ENCODE results near the gene RNF144A.

RNF144A gene

DNA sequence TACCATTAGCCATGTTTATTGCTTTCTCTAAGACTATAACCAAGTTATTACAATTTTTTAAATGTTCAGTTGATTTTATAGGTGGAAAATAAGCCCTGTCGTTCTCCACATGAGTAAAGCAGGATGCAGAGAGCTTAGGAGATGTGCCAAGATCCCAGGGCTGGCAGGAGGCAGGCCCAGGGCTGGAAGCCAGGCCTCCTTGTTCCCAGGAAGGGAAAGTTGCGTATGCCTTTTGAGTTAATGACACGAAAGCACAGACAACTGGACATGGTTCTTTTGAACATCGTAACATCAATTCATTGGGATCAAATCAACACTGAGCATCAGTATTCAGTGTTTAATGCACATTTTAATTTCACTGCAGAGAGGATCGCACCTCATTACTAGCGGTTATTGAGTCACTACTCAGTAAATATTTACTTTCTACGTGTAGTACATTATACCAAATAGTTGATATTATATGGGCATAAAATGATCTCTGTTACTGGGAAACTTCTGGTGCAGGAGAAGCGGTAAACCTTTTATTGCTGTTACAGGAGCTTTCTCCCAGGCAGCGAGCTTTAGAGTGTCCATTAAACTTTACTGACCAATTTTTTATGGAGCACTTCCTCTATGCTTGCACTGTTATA is 60.0 kb downstream of the RNF144A start:
- Histone ChIP-seq H3K9me3 (ENCODE audit: insufficient read depth, low read depth, low read length) (peaks cover 7% of the 10 kb centered on the region), H3K18ac (ENCODE audit: low read length) (no peak overlapping the region), H2BK12ac (ENCODE audit: low read length) (no peak overlapping the region), H2AFZ (ENCODE audit: insufficient read depth, low read length, poor library complexity) (no peak overlapping the region), H3K27ac (ENCODE audit: low read depth, low read length) (no peak overlapping the region), H3K4ac (ENCODE audit: low read depth, low read length) (no peak overlapping the region), H3K79me2 (ENCODE audit: control insufficient read depth, insufficient read depth, low read length, poor library complexity) (no peaks in the 10 kb centered on the region), H3K9ac (ENCODE audit: low read length) (no peak overlapping the region), H2AK5ac (ENCODE audit: low read length) (no peak overlapping the region), H3K79me1 (ENCODE audit: low read length) (no peaks in the 10 kb centered on the region), H4K12ac (ENCODE audit: low read depth, low read length) (no peak overlapping the region), H3K27me3 (ENCODE audit: insufficient read depth, low read length) (no peaks in the 10 kb centered on the region), H3K14ac (ENCODE audit: low read length) (no peak overlapping the region), H4K8ac (ENCODE audit: low read depth, low read length) (no peak overlapping the region), H3K23ac (ENCODE audit: low read length) (no peak overlapping the region), H2BK120ac (ENCODE audit: insufficient read depth, low read length, poor library complexity) (no peak overlapping the region), H3K4me3 (ENCODE audit: low read depth, low read length) (no peak overlapping the region), H4K91ac (ENCODE audit: low read depth, low read length) (no peak overlapping the region), H3K36me3 (ENCODE audit: control insufficient read depth in 1 of 2, insufficient read depth in 2 of 2, low read length in 2 of 2) (no peaks in the 10 kb centered on the region), H2BK5ac (ENCODE audit: low read depth, low read length, poor library complexity) (no peak overlapping the region), H3K4me2 (ENCODE audit: low read length) (no peak overlapping the region), H3K4me1 (ENCODE audit: control insufficient read depth in 1 of 2, insufficient read depth in 2 of 2, low read length in 2 of 2) (no peaks in the 10 kb centered on the region)
- no peak for DNase-seq
- no CpG with 5 or more reads among the region's 9 CpGs for WGBS (ENCODE audit: extremely low coverage, insufficient coverage, insufficient read length)

DNA sequence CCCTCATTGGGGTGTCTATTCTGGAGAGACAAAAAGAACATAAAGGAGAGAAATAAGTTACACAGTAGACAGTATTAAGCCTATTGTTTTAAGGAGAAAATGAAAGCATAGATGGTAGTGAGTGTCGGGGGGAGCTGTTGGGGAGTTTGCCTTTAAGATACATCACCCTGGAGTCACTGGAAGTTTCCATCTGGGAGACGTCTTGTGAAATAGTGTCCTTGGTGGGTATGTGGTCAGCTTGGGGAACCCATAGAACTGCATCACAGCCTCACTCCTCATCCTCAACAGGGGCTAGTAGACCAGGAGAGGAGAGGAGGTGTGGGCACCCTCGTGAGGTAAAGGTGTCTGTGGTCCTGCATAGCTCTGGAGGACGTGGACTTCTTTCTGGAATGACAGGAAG is 60.6 kb downstream of the RNF144A start:
- H3K4me1 ChIP-seq (ENCODE audit: control insufficient read depth in 1 of 2, insufficient read depth in 2 of 2, low read length in 2 of 2) = no peaks in the 10 kb centered on the region
- no peaks in the 10 kb centered on the region for H3K27me3 ChIP-seq (ENCODE audit: insufficient read depth, low read length)
- no peak overlapping the region for H2BK120ac ChIP-seq (ENCODE audit: insufficient read depth, low read length, poor library complexity)
- H3K4me2 ChIP-seq (ENCODE audit: low read length) = no peak overlapping the region
- H4K8ac ChIP-seq (ENCODE audit: low read depth, low read length) = no peak overlapping the region
- no peaks in the 10 kb centered on the region for H3K36me3 ChIP-seq (ENCODE audit: control insufficient read depth in 1 of 2, insufficient read depth in 2 of 2, low read length in 2 of 2)
- no peak overlapping the region for H4K12ac ChIP-seq (ENCODE audit: low read depth, low read length)
- no peak overlapping the region for H3K9ac ChIP-seq (ENCODE audit: low read length)
- H3K23ac ChIP-seq (ENCODE audit: low read length) = no peak overlapping the region
- no peak overlapping the region for H3K27ac ChIP-seq (ENCODE audit: low read depth, low read length)
- no peaks in the 10 kb centered on the region for H3K79me2 ChIP-seq (ENCODE audit: control insufficient read depth, insufficient read depth, low read length, poor library complexity)
- H3K18ac ChIP-seq (ENCODE audit: low read length) = no peak overlapping the region
- no peak overlapping the region for H2BK12ac ChIP-seq (ENCODE audit: low read length)
- H4K91ac ChIP-seq (ENCODE audit: low read depth, low read length) = no peak overlapping the region
- no peak overlapping the region for H3K4ac ChIP-seq (ENCODE audit: low read depth, low read length)
- H2AFZ ChIP-seq (ENCODE audit: insufficient read depth, low read length, poor library complexity) = no peak overlapping the region
- no peak overlapping the region for H2AK5ac ChIP-seq (ENCODE audit: low read length)
- peaks cover 7% of the 10 kb centered on the region for H3K9me3 ChIP-seq (ENCODE audit: insufficient read depth, low read depth, low read length)
- H3K4me3 ChIP-seq (ENCODE audit: low read depth, low read length) = no peak overlapping the region
- H3K79me1 ChIP-seq (ENCODE audit: low read length) = no peaks in the 10 kb centered on the region
- H2BK5ac ChIP-seq (ENCODE audit: low read depth, low read length, poor library complexity) = no peak overlapping the region
- no peak overlapping the region for H3K14ac ChIP-seq (ENCODE audit: low read length)
- no peak for DNase-seq
- WGBS (ENCODE audit: extremely low coverage, insufficient coverage, insufficient read length) = no CpG with 5 or more reads among the region's 4 CpGs

DNA sequence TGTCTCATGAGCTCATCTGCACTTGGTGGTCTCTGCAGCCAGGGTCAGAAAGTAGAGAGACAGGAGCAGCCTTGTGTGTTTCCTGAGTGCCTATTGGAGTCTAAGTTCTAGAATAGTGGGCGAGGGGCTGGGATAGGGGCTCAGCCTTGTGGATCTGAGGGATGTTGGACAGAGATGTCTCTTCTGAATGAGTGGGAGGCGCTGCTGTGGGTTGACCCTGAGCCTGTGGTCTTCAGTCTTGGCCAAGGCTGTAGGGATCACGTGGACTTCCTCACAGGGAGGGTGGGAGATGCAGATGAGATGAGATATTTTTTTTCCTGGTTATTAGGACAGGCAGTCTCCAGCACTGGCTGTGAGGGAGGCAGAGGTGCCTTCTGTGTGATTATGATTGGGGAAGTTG is 61.8 kb downstream of the RNF144A start:
- Histone ChIP-seq H3K4me2 (ENCODE audit: low read length) (no peak overlapping the region), H3K27me3 (ENCODE audit: insufficient read depth, low read length) (no peaks in the 10 kb centered on the region), H2BK5ac (ENCODE audit: low read depth, low read length, poor library complexity) (no peak overlapping the region), H3K36me3 (ENCODE audit: control insufficient read depth in 1 of 2, insufficient read depth in 2 of 2, low read length in 2 of 2) (no peaks in the 10 kb centered on the region), H4K91ac (ENCODE audit: low read depth, low read length) (no peak overlapping the region), H3K23ac (ENCODE audit: low read length) (no peak overlapping the region), H3K9ac (ENCODE audit: low read length) (no peak overlapping the region), H3K9me3 (ENCODE audit: insufficient read depth, low read depth, low read length) (peaks cover 7% of the 10 kb centered on the region), H3K4me1 (ENCODE audit: control insufficient read depth in 1 of 2, insufficient read depth in 2 of 2, low read length in 2 of 2) (peaks cover 0 to 5% of the 10 kb centered on the region in 2 experiments), H3K14ac (ENCODE audit: low read length) (no peak overlapping the region), H3K27ac (ENCODE audit: low read depth, low read length) (no peak overlapping the region), H3K79me1 (ENCODE audit: low read length) (no peaks in the 10 kb centered on the region), H2BK12ac (ENCODE audit: low read length) (no peak overlapping the region), H4K8ac (ENCODE audit: low read depth, low read length) (no peak overlapping the region), H3K18ac (ENCODE audit: low read length) (no peak overlapping the region), H2BK120ac (ENCODE audit: insufficient read depth, low read length, poor library complexity) (no peak overlapping the region), H2AK5ac (ENCODE audit: low read length) (no peak overlapping the region), H2AFZ (ENCODE audit: insufficient read depth, low read length, poor library complexity) (no peak overlapping the region), H4K12ac (ENCODE audit: low read depth, low read length) (no peak overlapping the region), H3K4ac (ENCODE audit: low read depth, low read length) (no peak overlapping the region), H3K79me2 (ENCODE audit: control insufficient read depth, insufficient read depth, low read length, poor library complexity) (no peaks in the 10 kb centered on the region), H3K4me3 (ENCODE audit: low read depth, low read length) (no peak overlapping the region)
- WGBS (ENCODE audit: extremely low coverage, insufficient coverage, insufficient read length) = no CpG with 5 or more reads among the region's 3 CpGs
- DNase-seq = no peak

DNA sequence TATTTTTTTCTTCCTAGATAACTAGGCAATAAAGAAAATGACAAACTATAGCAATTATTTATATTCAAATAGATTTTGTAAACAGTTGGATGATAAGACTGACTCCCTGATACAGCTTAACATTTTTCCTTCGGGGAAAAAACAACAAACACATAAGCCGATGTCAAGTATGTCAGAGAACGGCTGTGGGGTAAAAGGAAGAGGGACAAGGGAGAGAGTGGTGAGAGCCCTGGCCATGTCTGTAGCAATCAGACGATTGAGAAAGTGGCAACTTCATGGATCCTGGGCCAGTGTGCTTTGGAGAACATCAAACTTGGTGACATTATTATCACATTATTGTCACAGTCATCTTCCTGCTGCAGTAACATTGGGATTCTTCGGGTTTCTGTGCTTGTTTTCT is 65.2 kb downstream of the RNF144A start:
- Histone ChIP-seq H2BK120ac (ENCODE audit: insufficient read depth, low read length, poor library complexity) (no peak overlapping the region), H4K12ac (ENCODE audit: low read depth, low read length) (no peak overlapping the region), H3K27me3 (ENCODE audit: insufficient read depth, low read length) (no peaks in the 10 kb centered on the region), H2BK12ac (ENCODE audit: low read length) (no peak overlapping the region), H3K79me1 (ENCODE audit: low read length) (no peaks in the 10 kb centered on the region), H4K91ac (ENCODE audit: low read depth, low read length) (no peak overlapping the region), H3K14ac (ENCODE audit: low read length) (no peak overlapping the region), H3K4me2 (ENCODE audit: low read length) (no peak overlapping the region), H3K9me3 (ENCODE audit: insufficient read depth, low read depth, low read length) (peaks cover 7% of the 10 kb centered on the region), H3K79me2 (ENCODE audit: control insufficient read depth, insufficient read depth, low read length, poor library complexity) (no peaks in the 10 kb centered on the region), H3K9ac (ENCODE audit: low read length) (no peak overlapping the region), H3K23ac (ENCODE audit: low read length) (no peak overlapping the region), H2AFZ (ENCODE audit: insufficient read depth, low read length, poor library complexity) (no peak overlapping the region), H3K36me3 (ENCODE audit: control insufficient read depth in 1 of 2, insufficient read depth in 2 of 2, low read length in 2 of 2) (no peaks in the 10 kb centered on the region), H2BK5ac (ENCODE audit: low read depth, low read length, poor library complexity) (no peak overlapping the region), H3K18ac (ENCODE audit: low read length) (no peak overlapping the region), H3K4ac (ENCODE audit: low read depth, low read length) (no peak overlapping the region), H3K27ac (ENCODE audit: low read depth, low read length) (no peak overlapping the region), H3K4me1 (ENCODE audit: control insufficient read depth in 1 of 2, insufficient read depth in 2 of 2, low read length in 2 of 2) (peaks cover 0 to 5% of the 10 kb centered on the region in 2 experiments), H3K4me3 (ENCODE audit: low read depth, low read length) (no peak overlapping the region), H2AK5ac (ENCODE audit: low read length) (no peak overlapping the region), H4K8ac (ENCODE audit: low read depth, low read length) (no peak overlapping the region)
- WGBS (ENCODE audit: extremely low coverage, insufficient coverage, insufficient read length) = no CpG with 5 or more reads among the region's 5 CpGs
- DNase-seq = no peak
